ENCODE results near the gene SCAI.

Gene SCAI

GRCh38 chr9:124983698-124984097 is 159.6 kb downstream of the SCAI start:
- ChIA-PET POLR2A (ENCODE audit: low non-redundant PET) (no interaction called here), CTCF (interaction anchor here (0.6 kb wide), 1 partner anchor 1596 kb away, joined by 3 read pairs; no protein-coding TSS in a partner anchor)
- no peak overlapping the region for H3K27ac ChIP-seq
- TF ChIP-seq CTCF (conservative IDR thresholded peaks at IDR 0.05; ENCODE audit: low read depth): no peak
- DNase-seq (ENCODE audit: low spot score): no peak

DNA sequence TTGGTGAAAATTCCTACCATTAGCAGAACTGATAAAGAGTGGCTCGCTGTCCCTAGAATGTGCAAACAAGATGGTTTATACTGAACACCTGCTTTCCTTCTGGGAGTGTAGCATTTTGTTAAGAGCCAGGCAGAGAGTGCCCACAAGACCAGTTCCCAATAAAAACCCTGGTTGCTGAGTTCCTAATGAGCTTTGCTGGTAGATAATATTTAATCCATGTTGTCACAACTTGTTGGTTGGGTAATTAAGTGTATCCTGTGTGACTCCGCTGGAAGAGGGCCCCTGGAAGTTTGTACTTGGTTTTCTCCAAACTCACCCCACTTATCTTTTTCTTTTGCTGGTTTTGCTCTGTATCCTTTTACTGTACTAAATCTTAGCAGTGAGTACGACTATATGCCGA is 162.9 kb downstream of the SCAI start:
- DNase-seq (ENCODE audit: low spot score): no peak
- ChIA-PET POLR2A (ENCODE audit: low non-redundant PET) (no interaction called here), CTCF (no interaction called here)
- no peak for TF ChIP-seq CTCF (conservative IDR thresholded peaks at IDR 0.05; ENCODE audit: low read depth)
- no peak overlapping the region for H3K27ac ChIP-seq

GRCh38 chr9:124975131-124975530 is 168.2 kb downstream of the SCAI start:
- DNase-seq (ENCODE audit: low spot score): no peak
- TF ChIP-seq CTCF (conservative IDR thresholded peaks at IDR 0.05; ENCODE audit: low read depth): no peak
- ChIA-PET CTCF (no interaction called here), POLR2A (ENCODE audit: low non-redundant PET) (no interaction called here)
- H3K27ac ChIP-seq: no peak overlapping the region

DNA sequence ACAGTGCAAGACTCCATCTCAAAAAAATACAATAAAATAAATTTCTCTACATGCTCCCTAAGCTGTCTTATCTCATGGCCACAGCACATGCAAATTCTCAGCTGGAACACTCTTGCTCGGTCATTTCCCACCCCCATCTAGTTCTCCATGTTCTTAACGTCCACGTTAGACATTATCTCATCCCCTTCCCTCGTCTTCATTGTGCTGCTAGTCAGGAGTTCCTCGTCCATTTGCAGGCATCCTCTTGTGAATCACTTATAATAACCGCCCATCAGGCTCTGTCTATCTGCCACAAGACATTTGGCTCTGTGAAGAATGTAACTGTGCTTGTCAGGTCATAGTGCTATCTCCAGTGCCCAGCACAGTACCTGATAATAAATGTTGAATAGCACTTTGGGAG is 169.5 kb downstream of the SCAI start:
- ChIA-PET CTCF (no interaction called here), POLR2A (ENCODE audit: low non-redundant PET) (interaction anchor here (0.6 kb wide), 1 partner anchor 154 kb away, joined by 3 read pairs; no protein-coding TSS in a partner anchor)
- no peak overlapping the region for H3K27ac ChIP-seq
- DNase-seq (ENCODE audit: low spot score): no peak
- TF ChIP-seq CTCF (conservative IDR thresholded peaks at IDR 0.05; ENCODE audit: low read depth): no peak

GRCh38 chr9:124972241-124972770 is 171.0 kb downstream of the SCAI start:
- POLR2A ChIA-PET (ENCODE audit: low non-redundant PET): no interaction called here
- no peak for TF ChIP-seq CTCF (conservative IDR thresholded peaks at IDR 0.05; ENCODE audit: low read depth)
- DNase-seq (ENCODE audit: low spot score): no peak
- CTCF ChIA-PET: interaction anchor here (0.5 to 0.6 kb wide), 4 partner anchors 238 to 1475 kb away, joined by 3 to 4 read pairs (median 3); no protein-coding TSS in a partner anchor
- no peak overlapping the region for H3K27ac ChIP-seq

GRCh38 chr9:124969401-124969800 is 173.9 kb downstream of the SCAI start:
- TF ChIP-seq CTCF (conservative IDR thresholded peaks at IDR 0.05; ENCODE audit: low read depth): no peak
- no peak for DNase-seq (ENCODE audit: low spot score)

More at GRCh38 chr9:124969401-124969800, 173.9 kb downstream of the SCAI start:
- CTCF ChIA-PET: no interaction called here
- no peak overlapping the region for H3K27ac ChIP-seq
- POLR2A ChIA-PET (ENCODE audit: low non-redundant PET): no interaction called here
